ENCODE data around the gene REXO4. TPM values are rescaled to one million over a fixed set of nuclear protein-coding genes. Genes with fewer than 3 reads are reported as not detected.

REXO4 gene
- total and polyA plus RNA-seq, 9 of the 15 experiments (the other 6 are each of a cell fraction or from before 2014, with no cell fraction given) = 3.4 to 72.9 (median 31.1) TPM

GRCh38 chr9:133375724-133376654 is 41.8 kb downstream of the REXO4 start, which contains the start of the genes STKLD1 and SURF4 (continued):
- TF ChIP-seq FOXP1 (CRISPR knock-in tag; IDR thresholded peaks at IDR 0.05) = peak; percentile 98
- TF ChIP-seq ZNF274 (IDR thresholded peaks at IDR 0.05; ENCODE audit: borderline replicate concordance, low read depth, low read length) = no peak
- TF ChIP-seq MIER1 (IDR thresholded peaks at IDR 0.05; ENCODE audit: low read depth) = no peak
- no peak for TF ChIP-seq HNRNPH1 (optimal IDR thresholded peaks at IDR 0.05; ENCODE audit: low read depth, low read length)
- TF ChIP-seq PRDM10 (IDR thresholded peaks at IDR 0.05; ENCODE audit: partially characterized antibody) = peak; percentile 26
- TF ChIP-seq HDAC8 (tag; IDR thresholded peaks at IDR 0.05) = no peak
- no peak for TF ChIP-seq SP2 (IDR thresholded peaks at IDR 0.05; ENCODE audit: extremely low read depth, low read depth, low read length, poor library complexity, severe bottlenecking)
- no peak for TF ChIP-seq BCOR (IDR thresholded peaks at IDR 0.05)
- TF ChIP-seq NELFE (IDR thresholded peaks at IDR 0.05; ENCODE audit: insufficient read depth, insufficient read length) = no peak
- TF ChIP-seq CBX3 (IDR thresholded peaks at IDR 0.05; ENCODE audit: borderline replicate concordance in 1 of 2, low read length in 2 of 2) = no peak
- TF ChIP-seq ZC3H8 (IDR thresholded peaks at IDR 0.05) = no peak
- TF ChIP-seq FUS (optimal IDR thresholded peaks at IDR 0.05; ENCODE audit: low read depth, low read length) = peak; percentile 70
- peak; percentile 93 for TF ChIP-seq ZFP91 (CRISPR knock-in tag; IDR thresholded peaks at IDR 0.05)
- TF ChIP-seq NR4A1 (CRISPR knock-in tag; IDR thresholded peaks at IDR 0.05) = no peak
- TF ChIP-seq NR4A1 (tag; IDR thresholded peaks at IDR 0.05) = no peak
- TF ChIP-seq ZNF282 (CRISPR knock-in tag; IDR thresholded peaks at IDR 0.05) = peak; percentile 25; the same call in 1 of the 2 replicates
- no peak for TF ChIP-seq NFATC3 (IDR thresholded peaks at IDR 0.05)
- TF ChIP-seq NFIX (CRISPR knock-in tag; IDR thresholded peaks at IDR 0.05; ENCODE audit: low read depth) = no peak
- TF ChIP-seq ESRRB (CRISPR knock-in tag; IDR thresholded peaks at IDR 0.05; ENCODE audit: borderline replicate concordance) = no peak
- TF ChIP-seq GATAD2A (IDR thresholded peaks at IDR 0.05) = 0 out of 2 replicates have a peak, but pooled peaks have one; percentile 30
- peak; percentile 79 for TF ChIP-seq CREM (IDR thresholded peaks at IDR 0.05; ENCODE audit: low read depth)
- no peak for TF ChIP-seq ZNF311 (CRISPR knock-in tag; IDR thresholded peaks at IDR 0.05)
- TF ChIP-seq KDM2B (CRISPR knock-in tag; IDR thresholded peaks at IDR 0.05) = 0 out of 2 replicates have a peak, but pooled peaks have one; percentile 65
- TF ChIP-seq NFE2 (IDR thresholded peaks at IDR 0.05; ENCODE audit: low read depth) = no peak
- TF ChIP-seq RBM14 (IDR thresholded peaks at IDR 0.05; ENCODE audit: borderline replicate concordance, insufficient read depth, low read depth, low read length) = no peak
